Activated naive CD8-positive, alpha-beta T cell treated with anti-CD3 and anti-CD28 coated beads, Interleukin-2, amount 50 U/mL, for 24 hours (primary cell): ENCODE results near the gene BBIP1.
A peak's percentile ranks its signal among the peaks of the same experiment; 100 is the strongest.

Experiments
- ATAC-seq: fragments of 150-1000 bp; cut with Tn5 transposase; one replicate; pipeline ENCODE4 v1.10.0; 2021
- DNase-seq: peaks from one replicate; pipeline ENCODE4 v3.0.0; 2021
- H3K27ac Mint-ChIP-seq: one replicate; pipeline ENCODE4 v1.8.0; 2021; ENCODE audit warnings: mild to moderate bottlenecking, mixed read lengths
- H3K27me3 Mint-ChIP-seq: one replicate; pipeline ENCODE4 v1.8.0; 2021; ENCODE audit warnings: mixed read lengths
- H3K36me3 Mint-ChIP-seq: one replicate; pipeline ENCODE4 v1.8.0; 2021; ENCODE audit warnings: low read depth, mixed read lengths
- H3K4me1 Mint-ChIP-seq: one replicate; pipeline ENCODE4 v1.8.0; 2021; ENCODE audit warnings: mixed read lengths
- H3K4me3 Mint-ChIP-seq: one replicate; pipeline ENCODE4 v1.8.0; 2021; ENCODE audit warnings: mild to moderate bottlenecking, moderate library complexity, mixed read lengths
- H3K9me3 Mint-ChIP-seq: one replicate; pipeline ENCODE4 v1.8.0; 2021; ENCODE audit warnings: mixed read lengths

The BBIP1 gene

DNA sequence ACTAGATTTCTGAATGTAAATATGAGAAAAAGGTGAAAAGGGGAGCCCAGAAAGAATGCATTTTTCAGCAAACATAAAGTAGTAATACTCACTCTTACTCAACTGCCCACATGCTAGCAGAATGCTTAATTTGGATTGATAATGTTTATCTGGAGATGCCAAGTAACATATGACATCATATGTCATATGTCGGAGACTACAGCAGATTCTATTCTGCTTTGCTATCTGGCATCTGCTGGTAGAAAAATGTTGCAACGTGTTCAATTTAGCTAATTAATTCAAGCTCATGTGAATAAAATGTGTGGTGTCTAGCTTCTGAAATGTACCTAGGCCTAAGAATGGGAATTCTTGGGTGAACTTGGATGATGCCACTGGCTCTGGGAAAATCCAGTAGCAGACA is 4.5 kb downstream of the BBIP1 start:
- H3K4me3 Mint-ChIP-seq, result no peak overlapping the region
- DNase-seq (no peak), ATAC-seq (no peak)
- H3K27ac Mint-ChIP-seq, result no peak overlapping the region
- H3K36me3 Mint-ChIP-seq, result peaks cover 16% of the 10 kb centered on the region
- no peaks in the 10 kb centered on the region for H3K27me3 Mint-ChIP-seq
- no peaks in the 10 kb centered on the region for H3K9me3 Mint-ChIP-seq
- peaks cover 24% of the 10 kb centered on the region for H3K4me1 Mint-ChIP-seq

DNA sequence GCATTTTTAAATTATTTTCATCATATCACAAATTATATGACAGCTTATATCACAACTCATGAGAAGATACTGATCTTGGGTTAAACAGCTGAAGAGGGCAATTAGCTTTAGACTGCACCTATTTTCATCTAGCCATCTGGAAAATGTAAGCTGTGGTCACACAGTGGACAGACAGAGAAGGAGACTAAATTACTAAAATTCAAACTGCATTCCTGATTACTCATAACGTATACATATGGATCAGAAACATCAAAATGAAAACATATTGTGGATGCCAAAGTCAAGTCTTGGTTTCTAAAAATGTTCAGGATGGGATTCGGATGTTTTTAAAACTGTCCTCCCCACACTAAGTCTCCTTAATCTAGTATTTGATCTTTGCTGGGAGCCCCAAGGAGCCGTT is 6.6 kb downstream of the BBIP1 start:
- H3K27me3 Mint-ChIP-seq, result no peaks in the 10 kb centered on the region
- no peak for DNase-seq
- peaks cover 22% of the 10 kb centered on the region for H3K4me1 Mint-ChIP-seq
- peaks cover 18% of the 10 kb centered on the region for H3K36me3 Mint-ChIP-seq
- H3K27ac Mint-ChIP-seq, result no peak overlapping the region
- H3K9me3 Mint-ChIP-seq, result no peaks in the 10 kb centered on the region
- ATAC-seq, result no peak
- H3K4me3 Mint-ChIP-seq, result no peak overlapping the region

DNA sequence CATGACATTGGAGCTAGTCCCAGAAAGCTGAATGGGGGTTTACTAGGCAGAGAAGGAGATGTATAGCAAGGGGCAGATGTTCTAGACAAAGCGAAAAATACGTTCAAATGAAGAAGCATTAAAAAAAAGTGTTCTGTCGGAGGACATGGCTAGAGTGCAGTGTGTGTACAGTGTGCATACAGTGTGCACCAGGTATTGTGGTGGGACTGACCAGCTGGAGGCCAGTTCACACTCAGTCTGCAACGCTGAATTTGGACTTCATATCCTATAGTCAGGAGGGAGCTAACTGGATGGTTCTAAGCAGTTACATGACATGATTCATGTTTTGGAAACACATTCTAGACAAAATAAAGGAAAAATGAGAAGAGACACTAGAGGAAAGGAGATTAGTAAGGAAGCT is 8.8 kb downstream of the BBIP1 start:
- DNase-seq (no peak), ATAC-seq (no peak)
- peaks cover 8% of the 10 kb centered on the region for H3K4me1 Mint-ChIP-seq
- H3K9me3 Mint-ChIP-seq, result no peaks in the 10 kb centered on the region
- no peak overlapping the region for H3K4me3 Mint-ChIP-seq
- peaks cover 10% of the 10 kb centered on the region for H3K36me3 Mint-ChIP-seq
- no peaks in the 10 kb centered on the region for H3K27me3 Mint-ChIP-seq
- H3K27ac Mint-ChIP-seq, result no peak overlapping the region

DNA sequence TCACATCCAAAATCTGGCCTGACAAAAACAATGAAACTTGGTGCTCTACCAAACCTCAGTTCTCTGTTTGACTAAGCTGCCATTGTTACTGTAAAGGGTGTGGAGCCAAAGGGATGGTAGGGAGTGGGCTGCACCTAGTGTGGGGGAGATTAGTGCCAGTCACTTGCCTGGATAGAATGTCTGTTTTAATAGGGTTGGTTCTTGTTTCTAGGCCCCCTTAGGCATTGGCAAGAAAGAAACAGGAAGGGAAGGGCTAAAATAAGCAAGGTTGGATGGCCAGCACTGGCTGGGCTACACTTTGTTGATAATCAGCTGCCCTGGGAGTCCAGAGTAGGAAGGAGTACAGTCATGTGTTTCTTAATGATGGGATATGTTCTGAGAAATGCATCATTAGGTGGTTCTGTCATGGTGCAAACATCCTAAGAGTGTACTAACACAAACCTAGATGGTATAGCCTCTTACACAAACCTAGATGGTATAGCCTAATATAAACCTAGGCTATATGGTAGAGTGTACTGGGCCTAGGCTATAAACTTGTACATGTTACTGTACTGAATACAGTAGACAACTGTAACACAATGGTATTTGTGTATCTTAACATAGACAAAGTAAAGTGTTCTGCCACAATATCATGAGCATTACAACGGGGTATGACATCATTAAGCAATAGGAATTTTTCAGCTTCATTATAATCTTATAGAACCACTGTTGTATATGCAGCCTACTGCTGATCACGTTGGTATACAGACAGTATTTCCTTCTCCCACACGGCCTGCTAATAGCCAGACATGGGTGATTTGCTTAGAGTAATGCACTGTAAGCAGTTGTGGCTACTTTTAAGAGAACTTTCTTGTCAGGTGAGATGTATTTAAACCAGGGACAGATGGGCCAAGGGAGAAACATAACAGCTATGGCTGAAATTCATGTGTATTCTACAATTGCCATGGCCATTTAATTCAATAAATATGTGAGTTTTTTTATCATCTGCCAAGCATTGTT is 15.4 kb downstream of the BBIP1 start:
- no peak for DNase-seq
- peak; percentile 79 for ATAC-seq
- no peaks in the 10 kb centered on the region for H3K27me3 Mint-ChIP-seq
- H3K9me3 Mint-ChIP-seq, result no peaks in the 10 kb centered on the region
- H3K36me3 Mint-ChIP-seq, result peaks cover 37% of the 10 kb centered on the region
- H3K27ac Mint-ChIP-seq, result peak overlapping the region; percentile 80
- H3K4me3 Mint-ChIP-seq, result no peak overlapping the region
- H3K4me1 Mint-ChIP-seq, result peaks cover 43% of the 10 kb centered on the region

DNA sequence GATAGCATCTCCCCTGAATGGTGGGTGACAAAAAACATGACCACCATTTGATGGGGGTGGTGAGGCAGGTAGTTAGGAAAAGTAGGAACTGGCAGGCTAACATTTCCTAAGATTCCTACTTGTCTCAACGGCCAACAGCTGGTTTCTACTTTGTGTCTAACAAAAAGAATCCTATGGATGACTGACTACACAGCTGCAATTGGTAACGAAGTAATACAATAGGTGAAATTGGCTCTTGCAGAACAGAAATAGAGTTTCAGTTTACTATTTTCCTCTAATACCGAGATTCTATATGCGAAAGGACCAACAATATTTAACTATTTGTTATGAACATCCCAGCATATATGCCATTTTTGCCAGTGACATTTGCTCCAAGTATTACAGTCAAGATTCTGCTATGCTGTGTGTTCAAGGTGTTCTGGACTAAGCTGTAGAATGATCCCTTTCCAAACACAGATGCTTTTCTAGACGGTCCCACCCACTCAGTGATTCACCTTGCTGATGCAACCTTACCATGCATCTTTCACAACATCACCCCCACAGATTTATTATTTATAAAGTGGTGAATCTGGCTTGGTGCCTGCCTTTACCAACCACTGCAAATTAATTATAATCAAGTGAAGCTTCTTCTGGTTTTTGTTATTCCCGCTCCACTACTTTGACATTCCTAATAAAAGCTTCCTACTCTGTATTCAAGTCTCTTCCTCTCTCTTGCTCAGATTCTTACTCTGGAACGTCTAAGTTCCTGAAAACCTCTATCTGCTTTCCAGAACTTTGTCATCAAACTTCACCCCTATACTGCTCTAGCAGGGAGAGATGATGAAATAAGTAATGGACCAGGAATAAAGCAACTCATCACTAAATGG is 16.8 kb downstream of the BBIP1 start:
- Mint-ChIP-seq H3K4me1 (peaks cover 49% of the 10 kb centered on the region), H3K27ac (peak overlapping the region; percentile 80), H3K36me3 (peaks cover 40% of the 10 kb centered on the region), H3K9me3 (no peaks in the 10 kb centered on the region), H3K4me3 (no peak overlapping the region), H3K27me3 (no peaks in the 10 kb centered on the region)
- peak; percentile 46 for DNase-seq
- peak; percentile 81 for ATAC-seq

DNA sequence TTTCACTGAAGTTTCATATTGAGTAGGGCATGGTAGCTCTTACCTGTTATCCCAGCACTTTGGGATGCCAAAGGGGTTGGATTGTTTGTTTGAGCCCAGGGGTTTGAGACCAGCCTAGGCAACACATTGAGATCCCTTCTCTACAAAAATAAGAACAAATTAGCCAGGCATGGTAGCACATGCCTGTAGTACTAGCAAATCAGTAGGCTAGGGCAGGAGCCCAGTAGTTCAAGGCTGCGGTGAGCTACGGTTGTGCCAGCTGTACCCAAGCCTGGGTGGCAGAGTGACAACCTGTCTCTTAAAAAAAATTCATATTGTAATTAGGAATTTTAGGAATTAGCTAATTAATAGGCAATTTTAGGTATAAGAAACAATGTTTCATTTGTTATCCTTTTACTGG is 18.0 kb downstream of the BBIP1 start:
- ATAC-seq (no peak), DNase-seq (no peak)
- no peaks in the 10 kb centered on the region for H3K27me3 Mint-ChIP-seq
- peaks cover 55% of the 10 kb centered on the region for H3K4me1 Mint-ChIP-seq
- no peak overlapping the region for H3K27ac Mint-ChIP-seq
- H3K36me3 Mint-ChIP-seq, result peaks cover 40% of the 10 kb centered on the region
- H3K9me3 Mint-ChIP-seq, result no peaks in the 10 kb centered on the region
- no peak overlapping the region for H3K4me3 Mint-ChIP-seq

- DNase-seq (no peak), ATAC-seq (no peak)
- Mint-ChIP-seq H3K36me3 (peaks cover 45% of the 10 kb centered on the region), H3K27me3 (no peaks in the 10 kb centered on the region), H3K4me1 (peaks cover 51% of the 10 kb centered on the region), H3K4me3 (no peak overlapping the region), H3K27ac (peak overlapping the region; percentile 50), H3K9me3 (no peaks in the 10 kb centered on the region)
These were observed 20.6 kb downstream of the BBIP1 start for GRCh38 chr10:110898391-110898790.

GRCh38 chr10:110897184-110897583 is 21.8 kb downstream of the BBIP1 start:
- H3K27ac Mint-ChIP-seq, result no peak overlapping the region
- ATAC-seq, result no peak

GRCh38 chr10:110893559-110894179 is 25.3 kb downstream of the BBIP1 start:
- H3K36me3 Mint-ChIP-seq, result peaks cover 40% of the 10 kb centered on the region
- no peaks in the 10 kb centered on the region for H3K27me3 Mint-ChIP-seq
- H3K4me1 Mint-ChIP-seq, result peaks cover 38% of the 10 kb centered on the region
- H3K27ac Mint-ChIP-seq, result no peak overlapping the region
- H3K4me3 Mint-ChIP-seq, result no peak overlapping the region
- no peak for DNase-seq
- H3K9me3 Mint-ChIP-seq, result no peaks in the 10 kb centered on the region
- peak; percentile 92 for ATAC-seq

More at GRCh38 chr10:110897184-110897583, 21.8 kb downstream of the BBIP1 start:
- no peak for DNase-seq
- Mint-ChIP-seq H3K4me1 (peaks cover 43% of the 10 kb centered on the region), H3K27me3 (no peaks in the 10 kb centered on the region), H3K36me3 (peaks cover 43% of the 10 kb centered on the region), H3K4me3 (no peak overlapping the region), H3K9me3 (no peaks in the 10 kb centered on the region)

DNA sequence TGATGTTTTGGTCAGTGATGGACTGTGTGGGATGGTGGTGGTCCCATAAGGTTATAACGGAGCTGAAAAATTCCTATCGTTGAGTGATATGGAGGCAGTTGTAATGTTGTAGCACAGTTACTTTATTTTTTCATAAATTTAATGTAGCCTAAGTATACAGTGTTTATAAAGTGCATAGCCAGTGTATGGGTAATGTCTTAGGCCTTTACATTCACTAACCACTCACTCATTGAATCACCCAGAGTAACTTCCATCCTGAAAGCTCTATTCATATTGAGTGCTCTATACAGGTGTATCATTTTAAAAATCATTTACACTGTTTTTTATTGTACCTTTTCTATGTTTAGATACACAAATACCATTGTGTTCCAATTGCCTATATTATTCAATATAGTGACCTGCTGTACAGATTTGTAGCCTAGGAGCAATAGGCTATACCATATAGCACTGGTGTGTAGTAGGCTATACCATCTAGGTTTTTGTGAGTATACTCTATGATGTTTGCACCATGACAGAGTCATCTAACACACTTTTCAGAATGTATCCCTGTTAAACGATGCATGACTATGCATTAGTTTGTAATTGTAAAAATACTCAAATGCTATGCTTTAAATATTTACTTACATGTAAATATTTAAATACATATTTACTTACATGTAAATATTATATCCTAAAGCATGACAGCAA is 26.2 kb downstream of the BBIP1 start:
- H3K27me3 Mint-ChIP-seq, result no peaks in the 10 kb centered on the region
- ATAC-seq (no peak), DNase-seq (no peak)
- no peaks in the 10 kb centered on the region for H3K9me3 Mint-ChIP-seq
- H3K4me3 Mint-ChIP-seq, result no peak overlapping the region
- peaks cover 34% of the 10 kb centered on the region for H3K36me3 Mint-ChIP-seq
- H3K27ac Mint-ChIP-seq, result peak overlapping the region; percentile 59
- H3K4me1 Mint-ChIP-seq, result peaks cover 33% of the 10 kb centered on the region

DNA sequence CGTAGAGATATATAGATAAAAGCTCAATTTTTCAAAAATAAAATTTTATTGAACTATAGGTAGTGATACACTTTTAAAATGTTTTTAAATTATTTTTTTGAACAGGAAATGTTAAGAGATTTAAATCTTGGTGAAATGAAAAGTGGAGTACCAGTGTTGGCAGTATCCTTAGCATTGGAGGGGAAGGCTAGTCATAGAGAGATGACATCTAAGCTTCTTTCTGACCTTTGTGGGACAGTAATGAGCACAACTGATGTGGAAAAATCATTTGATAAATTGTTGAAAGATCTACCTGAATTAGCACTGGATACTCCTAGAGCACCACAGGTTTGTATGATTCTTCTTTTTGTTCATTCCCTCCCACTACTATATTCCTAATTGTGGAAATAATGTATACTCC is 31.4 kb downstream of the BBIP1 start:
- Mint-ChIP-seq H3K27ac (peak overlapping the region; percentile 21), H3K4me1 (peaks cover 54% of the 10 kb centered on the region), H3K9me3 (no peaks in the 10 kb centered on the region), H3K36me3 (peaks cover 39% of the 10 kb centered on the region), H3K27me3 (no peaks in the 10 kb centered on the region), H3K4me3 (no peak overlapping the region)
- ATAC-seq (peak; percentile 73), DNase-seq (no peak)

DNA sequence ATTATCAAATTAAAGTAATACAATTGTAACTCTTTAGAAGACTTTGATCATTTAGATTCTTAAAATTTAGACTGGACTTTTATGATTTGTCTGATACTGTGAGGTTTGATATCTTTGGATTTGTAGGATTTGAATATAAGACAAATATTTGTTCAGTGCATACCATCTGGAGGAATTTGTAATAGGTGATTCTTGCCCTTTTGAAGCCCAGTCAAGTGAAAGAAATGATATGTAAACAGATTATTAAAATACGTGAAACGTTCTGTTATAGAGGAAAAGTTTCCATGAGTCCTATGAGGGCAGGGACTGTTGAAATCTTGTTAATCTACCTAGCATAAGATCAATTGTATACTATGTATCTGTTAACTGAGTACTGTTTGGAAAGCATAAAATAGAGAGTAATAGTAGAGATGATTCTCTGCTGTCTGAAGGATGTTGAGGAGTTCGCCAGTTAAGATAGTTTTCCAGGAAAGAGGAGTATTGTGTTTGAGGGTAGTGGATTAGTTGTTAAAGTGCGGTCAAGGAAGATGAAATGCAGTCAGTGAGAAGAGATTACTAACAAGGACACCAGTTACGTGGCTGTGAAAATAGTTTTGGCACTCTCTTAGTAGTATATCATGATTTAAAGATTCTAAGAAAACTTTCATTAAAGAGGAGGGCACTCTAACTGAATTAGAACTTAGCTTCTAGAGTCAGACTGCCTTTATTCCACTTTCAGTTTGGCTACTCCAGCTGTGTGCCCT is 32.9 kb downstream of the BBIP1 start:
- no peak for ATAC-seq
- Mint-ChIP-seq H3K27me3 (no peaks in the 10 kb centered on the region), H3K9me3 (no peaks in the 10 kb centered on the region), H3K4me3 (peak overlapping the region; percentile 15), H3K4me1 (peaks cover 58% of the 10 kb centered on the region), H3K36me3 (peaks cover 40% of the 10 kb centered on the region), H3K27ac (peak overlapping the region; percentile 57)
- no peak for DNase-seq

DNA sequence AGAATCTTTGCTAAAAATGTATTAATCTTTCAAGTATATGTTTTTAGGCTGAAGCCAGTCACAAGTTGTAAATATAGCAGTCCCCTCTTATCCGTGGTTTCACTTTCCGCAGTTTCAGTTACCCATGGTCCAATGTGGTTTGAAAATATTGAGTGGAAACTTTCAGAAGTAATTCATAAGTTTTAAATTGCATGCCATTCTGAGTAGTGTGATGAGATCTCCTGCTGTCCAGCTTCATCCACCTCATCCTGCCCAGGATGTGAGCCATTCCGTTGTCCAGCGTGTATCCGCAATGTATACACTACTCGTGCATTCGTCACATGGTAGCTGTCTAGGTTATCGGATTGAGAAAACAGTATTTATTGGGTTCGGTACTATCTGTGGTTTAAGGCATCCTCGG is 35.1 kb downstream of the BBIP1 start:
- Mint-ChIP-seq H3K27me3 (no peaks in the 10 kb centered on the region), H3K27ac (peak overlapping the region; percentile 90), H3K36me3 (peaks cover 35% of the 10 kb centered on the region), H3K9me3 (no peaks in the 10 kb centered on the region), H3K4me1 (peaks cover 76% of the 10 kb centered on the region), H3K4me3 (peak overlapping the region; percentile 80)
- no peak for DNase-seq
- peak; percentile 75 for ATAC-seq
